Measurements from ENCODE around the gene EFCAB14. TPM values are rescaled to one million over a fixed set of nuclear protein-coding genes. Genes with fewer than 3 reads are reported as not detected.
"Not testable (repeated sequence)": the region's sequence is repeated elsewhere in the genome, so short reads cannot be mapped to it uniquely, and the experiment has no call there.

Gene EFCAB14
- polyA plus RNA-seq, 3 donors, result 16.8 to 47.3 (median 43.4) TPM

- H3K27ac ChIP-seq (ENCODE audit: low read depth, low read length), result no peak overlapping the region
- WGBS, 3 donors, result 48 to 59% (median 57%) methylated on average over 3 of the region's 3 CpGs
Observed at GRCh38 chr1:46725736-46726108, 6.8 kb upstream of the EFCAB14 start.

- no peak overlapping the region for H3K27ac ChIP-seq (ENCODE audit: low read depth, low read length)
- 15 to 18% (median 18%) methylated on average over 7 of the region's 7 CpGs for WGBS, 3 donors
Observed at GRCh38 chr1:46724991-46725735, 6.2 kb upstream of the EFCAB14 start.

- H3K27ac ChIP-seq (ENCODE audit: low read depth, low read length), result no peak overlapping the region
- 51 to 81% (median 67%) methylated on average over 4 of the region's 4 CpGs for WGBS, 3 donors
Observed at GRCh38 chr1:46723901-46724300, 5.0 kb upstream of the EFCAB14 start.

DNA sequence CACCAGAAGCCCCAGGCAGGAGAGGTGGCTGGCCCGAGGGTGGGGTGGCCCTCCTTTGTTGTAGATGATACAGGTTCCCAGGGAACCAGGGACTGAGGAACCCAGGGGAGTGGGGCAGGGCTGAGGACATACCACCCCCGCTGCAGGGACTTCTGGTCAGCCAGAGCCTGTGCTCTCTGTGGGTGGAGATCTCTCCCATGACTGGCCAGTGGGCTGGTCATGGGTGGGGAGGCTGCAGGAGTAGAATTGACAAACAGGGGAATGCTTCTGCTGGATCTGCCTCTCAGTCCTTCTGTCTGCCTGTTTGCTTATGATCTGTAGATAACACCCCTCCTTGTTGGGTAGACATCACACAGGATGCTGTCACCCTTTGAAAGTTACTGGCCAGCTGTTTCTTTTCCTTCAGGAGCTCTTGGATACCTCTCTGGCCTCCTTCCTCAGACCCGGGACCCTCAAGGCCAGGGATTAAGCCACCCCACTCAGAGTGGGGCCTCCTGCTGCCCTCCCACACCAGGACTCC lies 2.8 kb upstream of the EFCAB14 start:
- WGBS, 3 donors, result 52 to 62% (median 59%) methylated on average over 3 of the region's 3 CpGs

GRCh38 chr1:46721204-46721603 lies 2.3 kb upstream of the EFCAB14 start:
- no peak overlapping the region for H3K27ac ChIP-seq (ENCODE audit: low read depth, low read length)
- WGBS, 3 donors, result 85 to 91% (median 89%) methylated on average over 1 of the region's 1 CpG

More for the DNA sequence above, 2.8 kb upstream of the EFCAB14 start:
- no peak overlapping the region for H3K27ac ChIP-seq (ENCODE audit: low read depth, low read length)

- WGBS, 3 donors, result 88 to 95% (median 92%) methylated on average over 8 of the region's 8 CpGs
Observed at GRCh38 chr1:46720319-46720718, 1.4 kb upstream of the EFCAB14 start.

GRCh38 chr1:46719689-46720088 lies 775 bp upstream of the EFCAB14 start:
- whole genome bisulfite sequencing, 3 donors, result 7 to 10% (median 8%) methylated on average over 3 of the region's 3 CpGs
- H3K27ac ChIP-seq (ENCODE audit: low read depth, low read length), result no peak overlapping the region

More at GRCh38 chr1:46720319-46720718, 1.4 kb upstream of the EFCAB14 start:
- H3K27ac ChIP-seq (ENCODE audit: low read depth, low read length), result not testable (repeated sequence)

DNA sequence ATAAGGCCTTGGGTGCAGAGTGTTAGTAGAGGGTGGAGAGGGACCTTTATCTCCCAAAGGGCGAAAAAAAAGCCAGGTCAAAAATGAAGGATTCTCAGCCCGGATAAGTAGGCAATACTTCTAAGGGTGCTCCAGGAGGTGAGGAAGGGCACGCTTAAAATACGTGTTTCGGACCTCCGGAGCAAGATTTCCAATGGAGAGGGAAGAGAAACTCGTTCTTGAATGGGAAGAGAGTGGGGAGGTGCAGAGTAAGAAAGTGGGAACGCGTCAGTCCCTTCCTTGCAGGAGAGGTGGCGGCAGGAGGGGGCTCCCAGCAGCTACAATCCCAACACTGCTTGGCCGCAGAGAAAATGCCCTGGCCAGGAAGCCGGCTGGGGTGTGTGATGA lies 581 bp downstream of the EFCAB14 start:
- no peak overlapping the region for H3K27ac ChIP-seq (ENCODE audit: low read depth, low read length)
- 1 to 3% (median 1%) methylated on average over 12 of the region's 12 CpGs for WGBS, 3 donors

DNA sequence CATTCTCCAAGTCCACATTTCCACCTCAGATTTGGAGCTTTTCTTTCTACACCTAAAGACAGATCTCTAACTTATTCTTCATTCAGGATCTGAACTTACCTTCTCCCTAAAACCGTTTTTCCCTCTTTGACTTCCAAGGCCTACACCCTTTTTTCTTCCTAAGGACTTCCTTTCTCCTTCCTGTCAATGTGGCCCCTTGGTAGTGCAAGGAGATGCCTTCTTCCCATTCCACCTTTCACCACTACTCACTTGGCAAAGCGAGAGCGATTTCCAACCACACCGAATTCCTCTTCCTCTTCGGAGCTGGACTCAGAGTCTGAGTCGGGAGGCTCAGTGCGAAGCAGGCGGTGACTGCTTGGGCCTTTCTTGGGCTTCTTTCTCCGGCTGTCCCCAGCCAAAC lies 1.3 kb downstream of the EFCAB14 start:
- 54 to 59% (median 58%) methylated on average over 9 of the region's 9 CpGs for WGBS, 3 donors
- no peak overlapping the region for H3K27ac ChIP-seq (ENCODE audit: low read depth, low read length)

- no peak overlapping the region for H3K27ac ChIP-seq (ENCODE audit: low read depth, low read length)
- 31 to 84% (median 84%) methylated on average over 3 of the region's 3 CpGs for WGBS, 3 donors
Observed at GRCh38 chr1:46714976-46715375, 3.9 kb downstream of the EFCAB14 start.

- 92 to 100% (median 100%) methylated on average over 1 of the region's 1 CpG for WGBS, 3 donors
- H3K27ac ChIP-seq (ENCODE audit: low read depth, low read length), result no peak overlapping the region
Observed at GRCh38 chr1:46708121-46708520, 10.8 kb downstream of the EFCAB14 start.

GRCh38 chr1:46705408-46705807 lies 13.5 kb downstream of the EFCAB14 start:
- WGBS, 3 donors, result 70 to 82% (median 80%) methylated on average over 9 of the region's 9 CpGs
- no peak overlapping the region for H3K27ac ChIP-seq (ENCODE audit: low read depth, low read length)

DNA sequence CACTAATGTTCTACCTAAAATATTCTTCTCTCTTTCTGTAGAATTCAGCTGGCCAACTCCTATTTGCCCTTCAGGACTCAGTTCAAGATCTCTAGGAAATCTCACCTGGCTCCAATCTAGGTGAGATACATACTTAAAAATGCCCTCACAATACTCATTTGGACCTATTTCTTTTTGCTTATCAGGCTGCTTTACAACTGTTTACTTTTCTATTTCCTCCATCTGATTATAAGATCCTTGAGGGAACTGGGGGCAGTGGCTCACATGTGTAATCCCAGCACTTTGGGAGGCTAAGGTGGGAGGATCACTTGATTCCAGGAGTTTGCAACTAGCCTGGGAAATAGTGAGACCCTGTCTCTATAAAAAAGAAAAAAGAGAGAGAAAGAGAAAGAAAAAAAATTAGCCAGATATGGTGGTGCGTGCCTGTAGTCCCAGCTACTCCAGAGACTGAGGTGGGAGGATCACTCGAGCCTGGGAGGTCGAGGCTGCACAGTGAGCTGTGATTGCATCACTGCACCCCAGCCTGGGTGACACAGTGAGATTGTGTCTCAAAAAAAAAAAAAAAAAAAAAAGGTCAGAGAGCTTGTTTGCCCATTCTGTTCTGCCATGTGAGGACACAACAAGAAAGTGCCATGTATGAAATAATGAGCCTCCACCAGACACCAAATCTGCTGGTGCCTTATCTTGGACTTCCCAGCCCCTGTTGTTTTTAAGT lies 14.8 kb downstream of the EFCAB14 start:
- 75 to 86% (median 79%) methylated on average over 3 of the region's 3 CpGs for WGBS, 3 donors
- no peak overlapping the region for H3K27ac ChIP-seq (ENCODE audit: low read depth, low read length)

DNA sequence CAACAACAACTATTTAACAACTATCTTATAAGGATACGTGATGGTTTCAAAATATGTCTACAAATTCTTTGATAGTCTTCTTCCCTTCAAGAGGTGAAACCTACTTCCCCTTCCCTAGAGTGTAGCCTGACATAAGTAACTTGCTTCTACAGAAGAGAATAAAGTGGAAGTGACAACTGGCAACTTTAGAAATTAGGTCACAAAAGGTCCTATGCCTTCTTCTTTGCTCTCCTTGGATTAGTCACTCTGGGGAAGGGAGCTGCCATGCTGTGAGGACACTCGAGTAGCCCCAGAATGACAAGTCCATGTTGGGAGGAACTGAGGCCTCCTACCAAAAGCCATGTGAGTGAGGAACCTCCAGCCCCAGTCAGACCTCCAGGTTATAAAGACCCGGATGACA lies 19.2 kb downstream of the EFCAB14 start:
- WGBS, 3 donors, result 44 to 59% (median 52%) methylated on average over 3 of the region's 3 CpGs

GRCh38 chr1:46697053-46697452 lies 21.9 kb downstream of the EFCAB14 start:
- 96 to 97% (median 97%) methylated on average over 2 of the region's 2 CpGs for WGBS, 3 donors
- no peak overlapping the region for H3K27ac ChIP-seq (ENCODE audit: low read depth, low read length)

More for the DNA sequence above, 19.2 kb downstream of the EFCAB14 start:
- no peak overlapping the region for H3K27ac ChIP-seq (ENCODE audit: low read depth, low read length)

DNA sequence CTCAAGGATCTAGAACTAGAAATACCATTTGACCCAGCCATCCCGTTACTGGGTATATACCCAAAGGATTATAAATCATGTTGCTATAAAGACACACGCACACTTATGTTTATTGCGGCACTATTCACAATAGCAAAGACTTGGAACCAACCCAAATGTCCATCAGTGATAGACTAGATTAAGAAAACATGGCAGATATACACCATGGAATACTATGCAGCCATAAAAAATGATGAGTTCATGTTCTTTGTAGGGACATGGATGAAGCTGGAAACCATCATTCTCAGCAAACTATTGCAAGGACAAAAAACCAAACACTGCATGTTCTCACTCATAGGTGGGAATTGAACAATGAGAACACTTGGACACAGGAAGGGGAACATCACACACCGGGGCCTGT lies 24.2 kb downstream of the EFCAB14 start:
- 93 to 100% (median 98%) methylated on average over 3 to 4 of the region's 4 CpGs for WGBS, 3 donors
- not testable (repeated sequence) for H3K27ac ChIP-seq (ENCODE audit: low read depth, low read length)

DNA sequence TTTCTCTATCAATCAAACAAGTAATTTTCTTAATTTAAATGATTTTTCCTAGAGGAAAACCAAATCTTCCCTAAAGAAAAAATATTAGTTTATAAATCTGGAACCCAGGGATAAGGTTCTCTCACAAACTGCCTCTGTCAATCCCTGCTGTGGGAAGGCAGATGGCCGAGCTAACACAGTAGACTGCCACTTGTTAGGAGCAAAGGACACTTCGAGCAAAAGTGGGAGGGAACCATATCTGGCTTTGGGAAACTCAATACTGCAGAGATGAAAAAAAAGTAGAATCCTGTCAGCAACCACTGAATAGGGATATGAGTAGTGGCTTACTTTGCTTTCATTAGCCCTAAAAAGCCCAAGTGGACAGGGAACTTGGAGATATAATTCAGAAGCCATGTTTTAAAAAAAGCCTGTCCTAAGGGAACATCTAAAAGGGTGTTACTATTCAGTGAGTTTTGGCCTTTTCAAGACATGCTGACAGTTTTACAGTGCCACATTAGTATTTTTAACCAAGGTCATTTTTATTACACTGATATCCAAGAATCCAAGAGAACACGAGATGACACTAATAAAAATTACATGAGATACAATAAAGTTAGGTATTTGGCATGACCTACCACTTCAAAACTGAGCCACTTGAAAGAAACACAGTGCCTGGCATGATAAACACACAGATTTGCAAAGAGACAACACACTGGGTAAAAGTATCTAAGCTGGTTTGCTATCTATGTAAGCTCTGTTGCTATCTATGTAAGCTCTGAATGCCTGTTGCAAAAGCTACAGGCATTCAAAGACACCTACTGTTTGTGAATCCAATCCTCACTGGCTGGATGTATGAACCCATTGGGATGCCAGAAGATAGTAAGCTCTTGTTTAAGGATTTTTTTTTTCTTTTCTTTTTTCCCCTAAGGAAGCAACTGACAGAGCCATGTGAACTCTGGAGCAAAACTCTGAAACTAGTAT lies 25.8 kb downstream of the EFCAB14 start:
- no peak overlapping the region for H3K27ac ChIP-seq (ENCODE audit: low read depth, low read length)
- WGBS, 3 donors, result 50 to 83% (median 82%) methylated on average over 3 of the region's 3 CpGs

GRCh38 chr1:46691997-46692790 lies 26.7 kb downstream of the EFCAB14 start:
- no peak overlapping the region for H3K27ac ChIP-seq (ENCODE audit: low read depth, low read length)
- 63 to 76% (median 69%) methylated on average over 6 of the region's 6 CpGs for WGBS, 3 donors

Data from adipose tissue (tissue), 3 donors.